Caco-2 (cell line): ENCODE measurements around the gene TMEM198. TPM values are rescaled to one million over a fixed set of nuclear protein-coding genes. Genes with fewer than 3 reads are reported as not detected.

Experiments used
- BruUV-seq: library from RNA; stranded (reverse); fragments of 400-500 nt; replicated peaks from 2 replicates; lab custom pipeline; 2021; lab: Mats Ljungman, UMichigan
- CTCF ChIA-PET: fragments of 300-600 bp; sonication (Branson Sonifier 250); formaldehyde crosslinking; loops from one replicate; lab custom pipeline; 2022; ENCODE audit warnings: antibody characterized with exemption; lab: Charles Lee
- POLR2A ChIA-PET: fragments of 300-600 bp; sonication (Branson Sonifier 250); formaldehyde crosslinking; loops from one replicate; lab custom pipeline; 2022; ENCODE audit warnings: antibody characterized with exemption; lab: Charles Lee
- DNase-seq, 2 experiments: peaks; one replicate each; pipeline versions ENCODE4 v3.0.0 to v3.0.0-alpha.2; 2020 to 2022
- H3K27me3 ChIP-seq: replicated peaks from 2 replicates; pipeline ENCODE4 v1.6.0; 2011; ENCODE audit warnings: low read length; ENCODE audit not compliant: control insufficient read depth, insufficient read depth
- H3K36me3 ChIP-seq: 2 replicates; pipeline ENCODE4 v1.5.1; 2011; ENCODE audit warnings: low read length; ENCODE audit not compliant: control insufficient read depth, insufficient read depth
- H3K4me1 ChIP-seq: fragments of 250-450 bp; sonication (Bioruptor Pico); 2 replicates; pipeline ENCODE4 v1.5.1; 2020; ENCODE audit warnings: mild to moderate bottlenecking
- H3K4me3 ChIP-seq: 2 replicates; pipeline ENCODE4 v1.5.1; 2011; ENCODE audit warnings: low read depth, mild to moderate bottlenecking, control low read depth, low read length
- H3K9me3 ChIP-seq: fragments of 250-450 bp; sonication (Bioruptor Pico); 2 replicates; pipeline ENCODE4 v1.5.1; 2020; ENCODE audit warnings: mild to moderate bottlenecking, moderate library complexity
- H3K27ac Mint-ChIP-seq: one replicate; pipeline ENCODE4 v1.8.0; 2022; ENCODE audit warnings: mixed read lengths; ENCODE audit not compliant: unreplicated experiment
- H3K27me3 Mint-ChIP-seq: one replicate; pipeline ENCODE4 v1.8.0; 2022; ENCODE audit warnings: mixed read lengths; ENCODE audit not compliant: insufficient read depth, unreplicated experiment
- H3K36me3 Mint-ChIP-seq: one replicate; pipeline ENCODE4 v1.8.0; 2022; ENCODE audit warnings: mild to moderate bottlenecking, mixed read lengths; ENCODE audit not compliant: insufficient read depth, unreplicated experiment
- H3K4me1 Mint-ChIP-seq: one replicate; pipeline ENCODE4 v1.8.0; 2022; ENCODE audit warnings: low read depth, mixed read lengths; ENCODE audit not compliant: unreplicated experiment
- H3K4me3 Mint-ChIP-seq: one replicate; pipeline ENCODE4 v1.8.0; 2022; ENCODE audit warnings: mild to moderate bottlenecking, moderate library complexity, mixed read lengths; ENCODE audit not compliant: unreplicated experiment
- H3K9me3 Mint-ChIP-seq: one replicate; pipeline ENCODE4 v1.8.0; 2022; ENCODE audit warnings: mixed read lengths; ENCODE audit not compliant: unreplicated experiment
- CTCF ChIP-seq, 2 experiments: fragments of 200-600 bp in 1 of 2; IDR thresholded peaks; 1 replicate in 1 of 2; 2 replicates in 1 of 2; pipeline versions ENCODE4 v1.5.1 to v1.8.0; 2011 to 2022; ENCODE audit warnings: antibody characterized with exemption in 1 of 2, control low read depth in 1 of 2, inconsistent platforms in 1 of 2, low read depth in 1 of 2, low read length in 1 of 2, mild to moderate bottlenecking in 1 of 2, moderate library complexity in 1 of 2; ENCODE audit not compliant: insufficient read depth in 1 of 2, severe bottlenecking in 1 of 2, unreplicated experiment in 1 of 2
- intact Hi-C: fragments of 100-400 bp; cut with micrococcal nuclease; formaldehyde crosslinking; loops from one replicate; pipeline ENCODE4 v1.10.0; 2022; ENCODE audit not compliant: unreplicated experiment
- total RNA-seq: library from RNA; stranded (reverse); gene quantifications from 2 replicates; pipeline ENCODE4 v1.2.3, GENCODE V29; 2022

TMEM198 gene
- total RNA-seq, 1 experiment from 2014 or later: 8.5 TPM

GRCh38 chr2:219497495-219498279, 46.1 kb upstream of the TMEM198 start:
- BruUV-seq: no TSS peak
- Histone ChIP-seq H3K4me3 (peak overlapping the region; percentile 86), H3K4me1 (peaks cover 14% of the 10 kb centered on the region; the same call in 1 of the 2 replicates), H3K9me3 (no peaks in the 10 kb centered on the region), H3K36me3 (no peaks in the 10 kb centered on the region), H3K27me3 (no peaks in the 10 kb centered on the region)
- no peaks in the 10 kb centered on the region for H3K9me3 Mint-ChIP-seq
- H3K36me3 Mint-ChIP-seq: peaks cover 11% of the 10 kb centered on the region
- TF ChIP-seq CTCF (IDR thresholded peaks at IDR 0.05; ENCODE audit: insufficient read depth in 1 of 2, low read depth in 1 of 2, low read length in 1 of 2, severe bottlenecking in 1 of 2, unreplicated experiment in 1 of 2): no peak
- CTCF ChIA-PET: interaction anchor here (0.8 to 7.2 kb wide), 13 partner anchors 11 to 203 kb away, joined by 3 to 243 read pairs (median 11); partner anchors contain the start of genes CHPF, DNPEP and TMEM198
- POLR2A ChIA-PET: interaction anchor here (1.0 to 1.7 kb wide), 8 partner anchors 10 to 109 kb away, joined by 3 to 10 read pairs (median 7); partner anchors contain the start of genes DNPEP and STK11IP
- peak overlapping the region; percentile 98 for H3K4me3 Mint-ChIP-seq
- H3K27ac Mint-ChIP-seq: peak overlapping the region; percentile 94
- peaks cover 16% of the 10 kb centered on the region for H3K4me1 Mint-ChIP-seq
- H3K27me3 Mint-ChIP-seq: peaks cover 7% of the 10 kb centered on the region
- peak; percentile 83 to 88 for DNase-seq
- intact Hi-C loops: loop anchor here (1.0 kb wide), 5 partner anchors 13 to 109 kb away; partner anchors contain the start of gene STK11IP

DNA sequence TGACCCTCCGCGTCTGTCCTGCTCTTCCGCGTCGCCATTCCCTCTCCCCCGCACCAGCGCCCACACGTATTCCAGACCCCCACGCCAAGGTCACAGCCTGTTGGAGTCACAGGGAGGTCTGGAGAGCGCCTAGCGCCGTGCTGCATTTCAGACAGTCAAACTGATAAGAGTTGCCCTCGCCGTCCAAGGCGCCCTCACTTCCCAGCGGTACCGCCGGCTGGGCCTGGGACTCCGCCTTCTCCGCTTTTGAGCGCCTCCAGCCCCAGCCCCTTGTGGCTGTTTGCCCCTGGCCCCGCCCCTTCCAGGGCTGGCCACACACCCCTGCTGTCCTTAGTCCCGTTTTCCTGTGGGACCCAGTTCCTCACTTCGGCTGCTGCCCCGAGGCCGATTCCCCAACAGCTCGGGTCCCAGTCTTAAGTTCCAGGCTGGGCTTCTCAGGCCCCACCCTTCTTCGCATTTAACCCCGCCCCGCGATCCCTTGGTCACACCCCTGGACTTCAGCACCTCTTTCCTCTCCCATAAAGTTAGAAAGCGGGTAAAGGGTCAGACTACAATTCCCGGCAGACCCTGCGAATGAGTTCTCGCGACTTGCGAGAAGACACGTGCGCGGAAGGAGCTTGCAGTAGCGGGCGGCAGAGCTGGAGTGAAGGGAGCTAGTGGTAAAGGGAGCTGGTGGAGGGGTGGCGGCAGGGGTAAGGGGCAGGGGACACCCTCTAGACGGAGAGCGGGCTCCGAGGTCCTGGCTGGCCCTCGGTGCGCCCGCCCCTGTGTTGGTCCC, 45.4 kb upstream of the TMEM198 start, which contains the start of gene GMPPA:
Gene GMPPA, plus strand, starts transcription at position 612 of the 778 bp plus-strand sequence. CDS start 1,085 bp downstream, outside the sequence.
- H3K27me3 ChIP-seq: no peaks in the 10 kb centered on the region
- BruUV-seq: TSS peak; percentile 82
- Mint-ChIP-seq H3K36me3 (peaks cover 11% of the 10 kb centered on the region), H3K4me1 (peaks cover 16% of the 10 kb centered on the region), H3K9me3 (no peaks in the 10 kb centered on the region), H3K27ac (peak within 1 kb of the TSS; percentile 94), H3K4me3 (peak within 1 kb of the TSS; percentile 98), H3K27me3 (peaks cover under 1% of the 10 kb centered on the region)
- CTCF ChIA-PET: interaction anchor here (0.6 to 7.2 kb wide), 22 partner anchors 11 to 204 kb away, joined by 3 to 243 read pairs (median 5); partner anchors contain the start of genes ASIC4, CHPF, DNPEP and STK11IP
- H3K4me3 ChIP-seq: peak within 1 kb of the TSS; percentile 86
- intact Hi-C loops: loop anchor here (1.0 kb wide), 5 partner anchors 12 to 110 kb away; partner anchors contain the start of gene STK11IP
- no peaks in the 10 kb centered on the region for H3K9me3 ChIP-seq
- DNase-seq: peak; percentile 98 to 99
- TF ChIP-seq CTCF (IDR thresholded peaks at IDR 0.05; ENCODE audit: insufficient read depth in 1 of 2, low read depth in 1 of 2, low read length in 1 of 2, severe bottlenecking in 1 of 2, unreplicated experiment in 1 of 2): no peak
- POLR2A ChIA-PET: interaction anchor here (0.6 to 1.7 kb wide), 17 partner anchors 9 to 910 kb away, joined by 3 to 10 read pairs (median 4); partner anchors contain the start of genes DNAJB2, DNPEP and STK11IP
- peaks cover 14% of the 10 kb centered on the region; the same call in 1 of the 2 replicates for H3K4me1 ChIP-seq
- H3K36me3 ChIP-seq: no peaks in the 10 kb centered on the region
